Caco-2 (cell line): ENCODE measurements around the gene CNBD2. TPM values are rescaled to one million over a fixed set of nuclear protein-coding genes. Genes with fewer than 3 reads are reported as not detected.
A peak's percentile ranks its signal among the peaks of the same experiment; 100 is the strongest.
"Not testable (repeated sequence)": the region's sequence is repeated elsewhere in the genome, so short reads cannot be mapped to it uniquely, and the experiment has no call there.

Experiments
- BruUV-seq: library from RNA; stranded (reverse); fragments of 400-500 nt; replicated peaks from 2 replicates; lab custom pipeline; 2021; lab: Mats Ljungman, UMichigan
- CTCF ChIA-PET: fragments of 300-600 bp; sonication (Branson Sonifier 250); formaldehyde crosslinking; loops from one replicate; lab custom pipeline; 2022; ENCODE audit warnings: antibody characterized with exemption; lab: Charles Lee
- POLR2A ChIA-PET: fragments of 300-600 bp; sonication (Branson Sonifier 250); formaldehyde crosslinking; loops from one replicate; lab custom pipeline; 2022; ENCODE audit warnings: antibody characterized with exemption; lab: Charles Lee
- DNase-seq, 2 experiments: peaks; one replicate each; pipeline versions ENCODE4 v3.0.0 to v3.0.0-alpha.2; 2020 to 2022
- H3K27me3 ChIP-seq: replicated peaks from 2 replicates; pipeline ENCODE4 v1.6.0; 2011; ENCODE audit warnings: low read length; ENCODE audit not compliant: control insufficient read depth, insufficient read depth
- H3K36me3 ChIP-seq: 2 replicates; pipeline ENCODE4 v1.5.1; 2011; ENCODE audit warnings: low read length; ENCODE audit not compliant: control insufficient read depth, insufficient read depth
- H3K4me1 ChIP-seq: fragments of 250-450 bp; sonication (Bioruptor Pico); 2 replicates; pipeline ENCODE4 v1.5.1; 2020; ENCODE audit warnings: mild to moderate bottlenecking
- H3K4me3 ChIP-seq: 2 replicates; pipeline ENCODE4 v1.5.1; 2011; ENCODE audit warnings: low read depth, mild to moderate bottlenecking, control low read depth, low read length
- H3K9me3 ChIP-seq: fragments of 250-450 bp; sonication (Bioruptor Pico); 2 replicates; pipeline ENCODE4 v1.5.1; 2020; ENCODE audit warnings: mild to moderate bottlenecking, moderate library complexity
- H3K27ac Mint-ChIP-seq: one replicate; pipeline ENCODE4 v1.8.0; 2022; ENCODE audit warnings: mixed read lengths; ENCODE audit not compliant: unreplicated experiment
- H3K27me3 Mint-ChIP-seq: one replicate; pipeline ENCODE4 v1.8.0; 2022; ENCODE audit warnings: mixed read lengths; ENCODE audit not compliant: insufficient read depth, unreplicated experiment
- H3K36me3 Mint-ChIP-seq: one replicate; pipeline ENCODE4 v1.8.0; 2022; ENCODE audit warnings: mild to moderate bottlenecking, mixed read lengths; ENCODE audit not compliant: insufficient read depth, unreplicated experiment
- H3K4me1 Mint-ChIP-seq: one replicate; pipeline ENCODE4 v1.8.0; 2022; ENCODE audit warnings: low read depth, mixed read lengths; ENCODE audit not compliant: unreplicated experiment
- H3K4me3 Mint-ChIP-seq: one replicate; pipeline ENCODE4 v1.8.0; 2022; ENCODE audit warnings: mild to moderate bottlenecking, moderate library complexity, mixed read lengths; ENCODE audit not compliant: unreplicated experiment
- H3K9me3 Mint-ChIP-seq: one replicate; pipeline ENCODE4 v1.8.0; 2022; ENCODE audit warnings: mixed read lengths; ENCODE audit not compliant: unreplicated experiment
- intact Hi-C: fragments of 100-400 bp; cut with micrococcal nuclease; formaldehyde crosslinking; loops from one replicate; pipeline ENCODE4 v1.10.0; 2022; ENCODE audit not compliant: unreplicated experiment
- total RNA-seq: library from RNA; stranded (reverse); gene quantifications from 2 replicates; pipeline ENCODE4 v1.2.3, GENCODE V29; 2022
- TF ChIP-seq, protein P1 (sequence below), 2 experiments: fragments of 200-600 bp in 1 of 2; IDR thresholded peaks; 1 replicate in 1 of 2; 2 replicates in 1 of 2; pipeline versions ENCODE4 v1.5.1 to v1.8.0; 2011 to 2022; ENCODE audit warnings: antibody characterized with exemption in 1 of 2, control low read depth in 1 of 2, inconsistent platforms in 1 of 2, low read depth in 1 of 2, low read length in 1 of 2, mild to moderate bottlenecking in 1 of 2, moderate library complexity in 1 of 2; ENCODE audit not compliant: insufficient read depth in 1 of 2, severe bottlenecking in 1 of 2, unreplicated experiment in 1 of 2

The CNBD2 gene
- total RNA-seq, 1 experiment from 2014 or later, result 9.1 TPM

DNA sequence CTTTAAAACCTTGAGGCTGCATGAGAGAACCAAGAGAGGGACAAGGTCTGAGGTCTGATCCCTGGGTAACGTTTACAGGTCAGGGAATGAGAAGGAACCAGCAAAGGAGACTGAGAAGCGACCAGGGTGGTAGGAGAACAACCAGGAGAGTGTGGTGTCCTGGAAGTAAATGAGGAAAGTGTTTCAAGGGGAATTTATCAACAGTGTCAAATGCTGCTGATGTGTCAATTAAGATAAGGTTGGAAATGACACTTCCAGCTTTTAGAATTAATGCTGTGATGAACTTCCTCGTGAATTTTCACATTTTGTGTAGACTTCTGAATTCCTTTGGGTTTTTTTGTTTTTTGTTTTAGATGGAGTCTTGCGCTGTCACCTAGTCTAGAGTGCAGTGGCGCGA lies 83.7 kb downstream of the CNBD2 start:
- Mint-ChIP-seq H3K27ac (peak overlapping the region; percentile 88), H3K36me3 (peaks cover 39% of the 10 kb centered on the region), H3K4me1 (peaks cover 38% of the 10 kb centered on the region), H3K27me3 (no peaks in the 10 kb centered on the region), H3K4me3 (no peak overlapping the region), H3K9me3 (no peaks in the 10 kb centered on the region)
- no peak for DNase-seq
- no peaks in the 10 kb centered on the region for H3K9me3 ChIP-seq
- peaks cover 33% of the 10 kb centered on the region for H3K4me1 ChIP-seq
- intact Hi-C loops, result loop anchor here (5.0 kb wide), 1 partner anchor 100 kb away; the partner anchor contains the start of gene SCAND1
- H3K36me3 ChIP-seq, result no peaks in the 10 kb centered on the region
- CTCF ChIA-PET, result interaction anchor here (1.0 to 1.3 kb wide), 5 partner anchors 13 to 86 kb away, joined by 3 to 5 read pairs (median 4); no protein-coding TSS in a partner anchor
- POLR2A ChIA-PET, result interaction anchor here (1.0 to 1.1 kb wide), 2 partner anchors 13 to 309 kb away, joined by 3 to 4 read pairs; partner anchors contain the start of gene RBM39
- TF ChIP-seq, protein P1, sequence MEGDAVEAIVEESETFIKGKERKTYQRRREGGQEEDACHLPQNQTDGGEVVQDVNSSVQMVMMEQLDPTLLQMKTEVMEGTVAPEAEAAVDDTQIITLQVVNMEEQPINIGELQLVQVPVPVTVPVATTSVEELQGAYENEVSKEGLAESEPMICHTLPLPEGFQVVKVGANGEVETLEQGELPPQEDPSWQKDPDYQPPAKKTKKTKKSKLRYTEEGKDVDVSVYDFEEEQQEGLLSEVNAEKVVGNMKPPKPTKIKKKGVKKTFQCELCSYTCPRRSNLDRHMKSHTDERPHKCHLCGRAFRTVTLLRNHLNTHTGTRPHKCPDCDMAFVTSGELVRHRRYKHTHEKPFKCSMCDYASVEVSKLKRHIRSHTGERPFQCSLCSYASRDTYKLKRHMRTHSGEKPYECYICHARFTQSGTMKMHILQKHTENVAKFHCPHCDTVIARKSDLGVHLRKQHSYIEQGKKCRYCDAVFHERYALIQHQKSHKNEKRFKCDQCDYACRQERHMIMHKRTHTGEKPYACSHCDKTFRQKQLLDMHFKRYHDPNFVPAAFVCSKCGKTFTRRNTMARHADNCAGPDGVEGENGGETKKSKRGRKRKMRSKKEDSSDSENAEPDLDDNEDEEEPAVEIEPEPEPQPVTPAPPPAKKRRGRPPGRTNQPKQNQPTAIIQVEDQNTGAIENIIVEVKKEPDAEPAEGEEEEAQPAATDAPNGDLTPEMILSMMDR (IDR thresholded peaks at IDR 0.05; ENCODE audit: insufficient read depth in 1 of 2, low read depth in 1 of 2, low read length in 1 of 2, severe bottlenecking in 1 of 2, unreplicated experiment in 1 of 2), result no peak
- no peak overlapping the region for H3K4me3 ChIP-seq
- BruUV-seq, result no TSS peak
- H3K27me3 ChIP-seq, result no peaks in the 10 kb centered on the region

DNA sequence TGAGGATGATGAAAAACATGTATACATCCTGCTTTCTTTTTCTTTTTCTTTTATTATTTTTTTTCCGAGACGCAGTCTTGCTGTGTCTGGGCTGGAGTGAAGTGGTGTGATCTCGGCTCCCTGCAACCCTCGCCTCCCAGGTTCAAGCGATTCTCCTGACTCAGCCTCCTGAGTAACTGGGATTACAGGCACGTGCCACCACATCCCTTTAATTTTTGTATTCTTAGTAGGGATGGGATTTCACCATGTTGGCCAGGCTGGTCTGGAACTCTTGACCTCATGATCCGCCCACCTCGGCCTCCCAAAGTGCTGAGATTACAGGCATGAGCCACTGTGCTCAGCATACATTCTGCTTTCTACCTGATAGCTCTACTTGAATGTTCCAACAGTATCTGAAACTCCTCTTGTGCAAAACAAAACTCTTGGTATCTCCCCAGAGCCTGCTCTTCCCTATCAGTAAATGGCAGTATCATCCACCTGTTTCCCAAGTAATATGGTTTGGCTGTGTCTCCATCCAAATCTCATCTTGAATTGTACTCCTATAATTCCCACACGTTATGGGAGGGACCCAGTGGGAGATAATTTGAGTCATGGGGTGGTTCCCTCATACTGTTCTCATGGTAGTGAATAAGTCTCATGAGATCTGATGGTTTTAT lies 85.6 kb downstream of the CNBD2 start:
- H3K27me3 Mint-ChIP-seq, BruUV-seq, H3K27ac Mint-ChIP-seq, H3K9me3 ChIP-seq, DNase-seq, H3K4me3 ChIP-seq, H3K4me3 Mint-ChIP-seq, H3K9me3 Mint-ChIP-seq, H3K27me3 ChIP-seq, CTCF ChIA-PET, POLR2A ChIA-PET, H3K36me3 ChIP-seq: not testable (repeated sequence)
- H3K4me1 ChIP-seq, result peaks cover 17% of the 10 kb centered on the region
- H3K4me1 Mint-ChIP-seq, result peaks cover 30% of the 10 kb centered on the region
- H3K36me3 Mint-ChIP-seq, result peaks cover 20% of the 10 kb centered on the region
- intact Hi-C loops, result loop anchor here (5.0 kb wide), 1 partner anchor 102 kb away; the partner anchor contains the start of gene SCAND1

DNA sequence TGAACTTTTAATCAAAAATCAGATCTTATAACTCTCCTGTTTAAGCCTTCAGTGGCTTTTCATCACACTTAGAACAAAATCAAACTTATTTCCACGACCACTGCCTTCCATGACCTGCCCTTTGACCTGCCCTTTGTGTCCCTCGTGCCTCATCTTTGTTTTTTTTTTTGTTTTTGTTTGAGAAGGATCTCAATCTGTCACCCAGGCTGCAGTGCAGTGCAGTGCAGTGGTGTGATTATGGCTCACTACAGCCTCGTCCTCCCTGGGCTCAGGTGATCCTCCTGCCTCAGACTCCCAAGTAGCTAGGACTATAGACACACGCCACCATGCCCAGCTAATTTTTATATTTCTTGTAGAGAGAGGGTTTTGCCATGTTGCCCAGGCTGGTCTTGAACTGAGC lies 86.8 kb downstream of the CNBD2 start:
- H3K4me3 Mint-ChIP-seq, result no peak overlapping the region
- no peak for DNase-seq
- H3K4me1 Mint-ChIP-seq, result peaks cover 28% of the 10 kb centered on the region
- CTCF ChIA-PET, result interaction anchor here (0.6 to 1.1 kb wide), 2 partner anchors 10 to 186 kb away, joined by 3 to 5 read pairs; no protein-coding TSS in a partner anchor
- H3K36me3 Mint-ChIP-seq, result peaks cover 9% of the 10 kb centered on the region
- Histone ChIP-seq H3K4me1 (peaks cover 17% of the 10 kb centered on the region), H3K4me3 (no peak overlapping the region), H3K27me3 (no peaks in the 10 kb centered on the region), H3K9me3 (no peaks in the 10 kb centered on the region), H3K36me3 (no peaks in the 10 kb centered on the region)
- intact Hi-C loops, result no loop called here
- H3K27ac Mint-ChIP-seq, result no peak overlapping the region
- H3K27me3 Mint-ChIP-seq, result no peaks in the 10 kb centered on the region
- POLR2A ChIA-PET, result no interaction called here
- no TSS peak for BruUV-seq
- no peaks in the 10 kb centered on the region for H3K9me3 Mint-ChIP-seq
- TF ChIP-seq, protein P1 (IDR thresholded peaks at IDR 0.05; ENCODE audit: insufficient read depth in 1 of 2, low read depth in 1 of 2, low read length in 1 of 2, severe bottlenecking in 1 of 2, unreplicated experiment in 1 of 2), result no peak
